Testis (tissue), 3 donors: ENCODE measurements around the gene CCBE1. TPM values are rescaled to one million over a fixed set of nuclear protein-coding genes. Genes with fewer than 3 reads are reported as not detected.

Experiments
- DNase-seq: peaks from one replicate; pipeline ENCODE4 v3.0.0-alpha.2; 2019
- H3K27ac ChIP-seq, 2 donors: fragments of 200-600 bp; sonication (generic); one replicate each; pipeline ENCODE4 v1.5.1; 2019
- H3K27me3 ChIP-seq: fragments of 200-600 bp; sonication (generic); one replicate; pipeline ENCODE4 v1.5.1; 2019
- H3K36me3 ChIP-seq: fragments of 200-600 bp; sonication (generic); one replicate; pipeline ENCODE4 v1.5.1; 2017; ENCODE audit warnings: low read depth; ENCODE audit errors: missing control alignments
- H3K4me1 ChIP-seq: fragments of 200-600 bp; sonication (generic); one replicate; pipeline ENCODE4 v1.5.1; 2019
- H3K4me3 ChIP-seq, 2 donors: fragments of 200-600 bp; sonication (generic); one replicate each; pipeline ENCODE4 v1.5.1; 2017 to 2019
- H3K9me3 ChIP-seq: fragments of 200-600 bp; sonication (generic); one replicate; pipeline ENCODE4 v1.5.1; 2017
- POLR2A ChIP-seq: fragments of 450-650 bp; IDR thresholded peaks from one replicate; pipeline ENCODE4 v1.6.1; 2017; ENCODE audit warnings: antibody characterized with exemption, mild to moderate bottlenecking, moderate library complexity
- WGBS, 2 donors: methylation state at CpG; one replicate each; pipeline ENCODE4 v1.1.5; 2018; 5-methylcytosine and 5-hydroxymethylcytosine counted together
- intact Hi-C: fragments of 100-400 bp; cut with DNase I; formaldehyde crosslinking; loops from one replicate; pipeline ENCODE4 v1.15.1; 2023; ENCODE audit warnings: low total_unique reads
- polyA plus RNA-seq: library from polyadenylated mRNA; stranded (reverse); fragments of 350-450 nt; fragmentation: Illumina TruSeq; extraction: RNeasy Lipid Tissue Mini Kit (QIAGEN cat#74804); gene quantifications from one replicate; pipeline ENCODE4 v1.2.3, GENCODE V29; 2014; ENCODE audit warnings: low read depth, low replicate concordance; ENCODE audit not compliant: insufficient read depth
- total RNA-seq, 2 donors: library from RNA; depleted of rRNA; stranded (reverse); fragments of >200 nt; gene quantifications; one replicate each; pipeline ENCODE4 v1.2.3, GENCODE V29; 2016
- TF ChIP-seq, protein P1 (sequence below), 3 experiments: fragments of 450-650 bp in 2 of 3; fragments of 200-600 bp in 1 of 3; sonication (generic) in 1 of 3; IDR thresholded peaks; one replicate each; pipeline ENCODE4 v1.5.1; 2016 to 2019; ENCODE audit warnings: antibody characterized with exemption in 3 of 3, mild to moderate bottlenecking in 2 of 3, moderate library complexity in 1 of 3

Gene CCBE1
- total and polyA plus RNA-seq, 3 donors from 2014 or later: 1.8 to 2.6 (median 1.9) TPM

DNA sequence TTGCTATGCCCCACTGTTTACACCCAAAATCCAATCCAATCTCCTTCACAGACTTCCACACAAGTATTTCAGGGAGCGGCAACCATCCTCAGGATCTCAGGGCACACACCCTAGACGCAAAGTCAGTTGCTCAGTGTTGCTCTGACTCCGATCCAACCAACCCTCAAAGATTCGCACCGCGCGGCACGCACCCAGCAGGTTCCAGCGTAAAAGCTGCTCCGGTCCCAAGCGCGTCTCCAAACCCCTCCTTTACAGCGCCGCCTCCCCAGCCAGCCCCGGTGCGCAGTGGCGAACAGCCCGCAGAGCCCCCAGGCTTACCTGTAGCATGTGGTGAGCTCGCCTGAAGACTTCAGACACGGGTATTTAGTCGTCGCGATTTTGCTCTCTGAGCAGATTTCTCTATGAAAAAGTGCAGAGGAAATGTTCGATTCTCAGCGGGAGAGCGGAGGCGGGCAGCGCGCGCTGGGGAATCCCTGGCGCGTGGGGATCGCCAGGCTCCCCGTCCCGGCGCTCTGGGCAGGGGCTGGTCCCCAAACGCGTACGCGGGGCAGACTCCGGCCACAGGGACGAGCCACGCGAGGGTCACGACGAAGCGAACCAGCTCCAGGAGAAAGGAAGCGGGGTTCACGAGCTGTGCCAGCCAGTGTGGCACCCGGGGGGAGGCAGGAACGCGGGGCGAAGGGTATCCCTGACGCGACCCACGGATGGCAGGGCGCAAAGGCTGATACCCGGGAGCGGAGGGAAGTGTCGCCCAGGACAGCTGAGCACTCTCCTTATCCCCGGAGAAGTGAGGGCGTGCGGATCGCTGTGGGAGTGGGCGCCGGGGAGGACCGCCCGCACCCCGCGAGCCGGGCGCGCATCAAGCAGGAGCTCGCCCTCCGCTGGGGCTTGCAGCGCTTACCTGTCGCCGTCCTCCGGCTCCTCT is 650 bp downstream of the CCBE1 start:
- H3K27ac ChIP-seq: no peak overlapping the region
- peak; percentile 23 for DNase-seq
- H3K9me3 ChIP-seq: no peaks in the 10 kb centered on the region
- intact Hi-C loops: no loop called here
- H3K27me3 ChIP-seq: no peaks in the 10 kb centered on the region
- no peaks in the 10 kb centered on the region for H3K36me3 ChIP-seq
- 3 to 5% methylated on average over 28 to 74 of the region's 79 CpGs for WGBS, 2 donors
- peaks cover 5% of the 10 kb centered on the region for H3K4me1 ChIP-seq
- H3K4me3 ChIP-seq: peak overlapping the region; percentile 48 to 52
- TF ChIP-seq, protein P1, sequence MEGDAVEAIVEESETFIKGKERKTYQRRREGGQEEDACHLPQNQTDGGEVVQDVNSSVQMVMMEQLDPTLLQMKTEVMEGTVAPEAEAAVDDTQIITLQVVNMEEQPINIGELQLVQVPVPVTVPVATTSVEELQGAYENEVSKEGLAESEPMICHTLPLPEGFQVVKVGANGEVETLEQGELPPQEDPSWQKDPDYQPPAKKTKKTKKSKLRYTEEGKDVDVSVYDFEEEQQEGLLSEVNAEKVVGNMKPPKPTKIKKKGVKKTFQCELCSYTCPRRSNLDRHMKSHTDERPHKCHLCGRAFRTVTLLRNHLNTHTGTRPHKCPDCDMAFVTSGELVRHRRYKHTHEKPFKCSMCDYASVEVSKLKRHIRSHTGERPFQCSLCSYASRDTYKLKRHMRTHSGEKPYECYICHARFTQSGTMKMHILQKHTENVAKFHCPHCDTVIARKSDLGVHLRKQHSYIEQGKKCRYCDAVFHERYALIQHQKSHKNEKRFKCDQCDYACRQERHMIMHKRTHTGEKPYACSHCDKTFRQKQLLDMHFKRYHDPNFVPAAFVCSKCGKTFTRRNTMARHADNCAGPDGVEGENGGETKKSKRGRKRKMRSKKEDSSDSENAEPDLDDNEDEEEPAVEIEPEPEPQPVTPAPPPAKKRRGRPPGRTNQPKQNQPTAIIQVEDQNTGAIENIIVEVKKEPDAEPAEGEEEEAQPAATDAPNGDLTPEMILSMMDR (IDR thresholded peaks at IDR 0.05): no peak
- TF ChIP-seq POLR2A: no peak

- intact Hi-C loops: no loop called here
- Histone ChIP-seq H3K27me3 (no peaks in the 10 kb centered on the region), H3K27ac (no peak overlapping the region), H3K4me1 (peaks cover 5% of the 10 kb centered on the region), H3K4me3 (no peak overlapping the region), H3K9me3 (no peaks in the 10 kb centered on the region), H3K36me3 (no peaks in the 10 kb centered on the region)
- 50 to 52% methylated on average over 8 of the region's 8 CpGs for WGBS, 2 donors
- TF ChIP-seq, protein P1 (IDR thresholded peaks at IDR 0.05): no peak
- TF ChIP-seq POLR2A: no peak
- no peak for DNase-seq
These were observed 1.7 kb downstream of the CCBE1 start for GRCh38 chr18:59695551-59695950.

- H3K27me3 ChIP-seq: no peaks in the 10 kb centered on the region
- no peaks in the 10 kb centered on the region for H3K36me3 ChIP-seq
- peaks cover 5% of the 10 kb centered on the region for H3K4me1 ChIP-seq
- intact Hi-C loops: no loop called here
- H3K9me3 ChIP-seq: no peaks in the 10 kb centered on the region
- H3K4me3 ChIP-seq: no peak overlapping the region
- TF ChIP-seq, protein P1 (IDR thresholded peaks at IDR 0.05): no peak
- no peak for TF ChIP-seq POLR2A
- no peak overlapping the region for H3K27ac ChIP-seq
- DNase-seq: no peak
- WGBS, 2 donors: 62 to 72% methylated on average over 4 of the region's 4 CpGs
These were observed 2.4 kb downstream of the CCBE1 start for GRCh38 chr18:59694824-59695223.

DNA sequence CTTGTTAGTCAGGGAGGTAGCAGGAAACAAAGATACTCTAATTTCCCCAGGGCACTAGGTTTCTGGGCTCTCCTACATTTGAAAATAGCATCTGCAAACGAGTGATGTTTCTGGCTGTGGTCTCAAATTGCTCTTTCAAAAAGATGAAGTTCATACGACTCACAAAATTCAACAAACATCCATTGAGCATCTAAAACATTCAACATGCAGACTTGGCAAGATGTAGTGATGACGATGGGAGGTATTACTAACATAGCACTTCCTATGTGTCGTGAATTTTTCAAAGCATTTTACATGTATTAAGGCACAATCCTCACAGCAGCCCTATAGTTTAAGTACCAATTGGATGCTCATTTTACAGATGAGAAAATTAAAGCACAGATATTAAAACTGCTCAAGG is 5.2 kb downstream of the CCBE1 start:
- peaks cover 5% of the 10 kb centered on the region for H3K4me1 ChIP-seq
- H3K9me3 ChIP-seq: no peaks in the 10 kb centered on the region
- no peak overlapping the region for H3K4me3 ChIP-seq
- intact Hi-C loops: no loop called here
- TF ChIP-seq, protein P1 (IDR thresholded peaks at IDR 0.05): no peak
- TF ChIP-seq POLR2A: no peak
- no peaks in the 10 kb centered on the region for H3K27me3 ChIP-seq
- H3K36me3 ChIP-seq: no peaks in the 10 kb centered on the region
- 58 to 68% methylated on average over 4 of the region's 4 CpGs for WGBS, 2 donors
- H3K27ac ChIP-seq: no peak overlapping the region
- no peak for DNase-seq

DNA sequence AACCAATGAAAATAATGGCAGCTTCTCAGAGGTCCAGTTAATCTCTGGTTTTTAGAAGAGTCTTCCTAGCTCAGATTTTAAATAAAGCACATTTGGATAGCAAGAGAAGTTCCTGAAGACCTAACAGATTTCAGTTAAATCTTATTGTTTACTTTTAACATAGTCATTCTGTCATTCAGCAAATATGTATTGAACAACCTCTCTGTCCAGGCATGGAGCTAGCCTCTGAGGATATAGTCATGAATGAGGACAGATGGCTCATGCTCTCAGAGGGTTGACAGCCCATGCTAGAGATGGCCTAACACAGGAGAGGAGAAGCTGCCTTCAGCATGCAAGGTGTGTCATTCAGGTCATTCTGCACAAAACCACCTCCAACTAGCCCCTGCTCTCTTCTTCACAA is 6.2 kb downstream of the CCBE1 start:
- no peak for DNase-seq
- Histone ChIP-seq H3K4me1 (no peaks in the 10 kb centered on the region), H3K9me3 (no peaks in the 10 kb centered on the region), H3K27me3 (no peaks in the 10 kb centered on the region), H3K27ac (no peak overlapping the region), H3K4me3 (no peak overlapping the region), H3K36me3 (no peaks in the 10 kb centered on the region)
- TF ChIP-seq POLR2A: no peak
- TF ChIP-seq, protein P1 (IDR thresholded peaks at IDR 0.05): no peak
- intact Hi-C loops: no loop called here
